Measurements from ENCODE around the gene BNIP3. TPM values are rescaled to one million over a fixed set of nuclear protein-coding genes. Genes with fewer than 3 reads are reported as not detected.

BNIP3 gene
- total and polyA plus RNA-seq, 2 of the 13 experiments (the other 11 are each of a cell fraction or from before 2014, with no cell fraction given) = 73.7 to 223 TPM

- CTCF ChIA-PET (ENCODE audit: low intra/inter-chr PET ratio, low total read pairs) = no interaction called here
- DNase-seq (ENCODE audit: low spot score) = peak; percentile 92
- TF ChIP-seq KLF13 (CRISPR knock-in tag; IDR thresholded peaks at IDR 0.05) (no peak), ZNF124 (CRISPR knock-in tag; IDR thresholded peaks at IDR 0.05) (peak; percentile 88; the same call in 1 of the 2 replicates), ZNF407 (CRISPR knock-in tag; IDR thresholded peaks at IDR 0.05; ENCODE audit: not compliant biosample characterization) (no peak), ZNF740 (CRISPR knock-in tag; IDR thresholded peaks at IDR 0.05) (no peak), MTA3 (CRISPR knock-in tag; IDR thresholded peaks at IDR 0.05) (no peak), ZEB1 (IDR thresholded peaks at IDR 0.05; ENCODE audit: insufficient replicate concordance, low read depth) (no peak), DZIP1 (CRISPR knock-in tag; IDR thresholded peaks at IDR 0.05) (no peak), NBN (conservative IDR thresholded peaks at IDR 0.05) (no peak), ZNF790 (CRISPR knock-in tag; IDR thresholded peaks at IDR 0.05; ENCODE audit: borderline replicate concordance) (peak; percentile 57; the same call in 1 of the 2 replicates), HDAC1 (CRISPR knock-in tag; IDR thresholded peaks at IDR 0.05) (peak; percentile 88), DMAP1 (CRISPR knock-in tag; IDR thresholded peaks at IDR 0.05) (0 out of 2 replicates have a peak, but pooled peaks have one; percentile 18), MAX (IDR thresholded peaks at IDR 0.05) (0 out of 2 replicates have a peak, but pooled peaks have one; percentile 44)
These were observed 15.8 kb upstream of the BNIP3 start for GRCh38 chr10:131997366-131998049.

More at GRCh38 chr10:131997366-131998049, 15.8 kb upstream of the BNIP3 start:
- Histone ChIP-seq H3K27ac (ENCODE audit: extremely low read length, insufficient read depth, low read length) (peak overlapping the region; percentile 81), H3K9me3 (ENCODE audit: low read length) (no peaks in the 10 kb centered on the region), H2AFZ (ENCODE audit: low read length) (no peak overlapping the region), H3K79me2 (ENCODE audit: insufficient read depth, low read length) (no peaks in the 10 kb centered on the region), H4K20me1 (ENCODE audit: insufficient read depth, low read length) (no peaks in the 10 kb centered on the region), H3K27me3 (ENCODE audit: control insufficient read depth in 1 of 2, insufficient read depth in 2 of 2, low read length in 2 of 2) (0 out of 5 replicates have a peak, but pooled peaks cover 0 to 2% of the 10 kb centered on the region in 2 experiments), H3K4me1 (ENCODE audit: insufficient read depth, low read length) (peaks cover 85% of the 10 kb centered on the region), H3K36me3 (replicated peaks in 1 of 2; ENCODE audit: control insufficient read depth in 1 of 2, insufficient read depth in 2 of 2, low read length in 2 of 2) (no peaks in the 10 kb centered on the region), H3K4me3 (replicated peaks in 1 of 3; ENCODE audit: insufficient read depth in 1 of 3, low read depth in 2 of 3, low read length in 3 of 3) (peak overlapping the region; percentile 42 to 53 (median 47); a peak in 5 of 6 replicates), H3K4me2 (ENCODE audit: low read depth, low read length) (peak overlapping the region; percentile 79), H3K9ac (ENCODE audit: insufficient read depth, low read depth, low read length) (peak overlapping the region; percentile 52; the same call in 1 of the 2 replicates)
- FAIRE-seq (peak; percentile 80), ATAC-seq (peak; percentile 81)
- WGBS (ENCODE audit: low lambda C conversion rate) = 1% methylated on average over 11 of the region's 13 CpGs
- intact Hi-C loops (cut with micrococcal nuclease; ENCODE audit: unreplicated experiment) = loop anchor here (2.0 kb wide), 2 partner anchors 17 to 25 kb away; partner anchors contain the start of gene BNIP3
- no TSS peak for BruUV-seq (replicated peaks)
- in situ Hi-C loops (cut with HindIII; ENCODE audit: extremely low pct_ligation_motif_present, low pct_unique_long_range_greater_than_20kb) = no loop called here
- POLR2A ChIA-PET = interaction anchor here (0.8 to 4.7 kb wide), 5 partner anchors 14 to 105 kb away, joined by 3 to 49 read pairs (median 3); partner anchors contain the start of gene BNIP3

Measured in HepG2 (cell line).